ENCODE results near the gene TNIK. TPM values are rescaled to one million over a fixed set of nuclear protein-coding genes. Genes with fewer than 3 reads are reported as not detected.

TNIK gene
- total and polyA plus RNA-seq, 2 experiments from 2014 or later: 14.6 to 34.3 TPM

- Mint-ChIP-seq H3K27me3 (ENCODE audit: insufficient read depth, low read depth, poor library complexity) (no peaks in the 10 kb centered on the region), H3K9me3 (no peaks in the 10 kb centered on the region), H3K36me3 (ENCODE audit: low read depth) (no peaks in the 10 kb centered on the region), H3K4me3 (no peak overlapping the region), H3K27ac (no peak overlapping the region), H3K4me1 (peaks cover 3% of the 10 kb centered on the region; the same call in 2 of the 3 replicates)
- H3K4me2 ChIP-seq: no peak overlapping the region
- no peaks in the 10 kb centered on the region for H4K20me1 ChIP-seq (replicated peaks; ENCODE audit: insufficient read depth)
- no peaks in the 10 kb centered on the region for H3K36me3 ChIP-seq (ENCODE audit: insufficient read depth)
- H2AFZ ChIP-seq: no peak overlapping the region
- TF ChIP-seq CTCF (conservative IDR thresholded peaks at IDR 0.05; ENCODE audit: low read depth in 2 of 2) (no peak), CREB1 (CRISPR knock-in tag; IDR thresholded peaks at IDR 0.05; ENCODE audit: low read depth) (no peak), REST (IDR thresholded peaks at IDR 0.05; ENCODE audit: unreplicated experiment) (no peak), ZNF331 (CRISPR knock-in tag; IDR thresholded peaks at IDR 0.05; ENCODE audit: low read depth) (no peak), POLR2AphosphoS5 (IDR thresholded peaks at IDR 0.05; ENCODE audit: low read depth) (no peak), ZNF462 (CRISPR knock-in tag; IDR thresholded peaks at IDR 0.05) (no peak), ZNF114 (CRISPR knock-in tag; IDR thresholded peaks at IDR 0.05) (no peak), ETS1 (IDR thresholded peaks at IDR 0.05) (no peak), EZH2 (IDR thresholded peaks at IDR 0.05; ENCODE audit: low read depth, unreplicated experiment) (no peak), EZH2phosphoT487 (IDR thresholded peaks at IDR 0.05; ENCODE audit: unreplicated experiment) (no peak), JUNB (IDR thresholded peaks at IDR 0.05; ENCODE audit: unreplicated experiment) (no peak), STAT1 (IDR thresholded peaks at IDR 0.05; ENCODE audit: unreplicated experiment) (no peak), NANOG (IDR thresholded peaks at IDR 0.05; ENCODE audit: borderline replicate concordance) (no peak)
- H3K27me3 ChIP-seq (ENCODE audit: insufficient read depth): no peaks in the 10 kb centered on the region
- DNase-seq (ENCODE audit: low spot score) (no peak), ATAC-seq (no peak)
- H3K4me3 ChIP-seq: no peak overlapping the region
- peaks cover 4% of the 10 kb centered on the region; the same call in 1 of the 2 replicates for H3K9me2 ChIP-seq (ENCODE audit: insufficient read depth)
- H3F3A ChIP-seq (replicated peaks; ENCODE audit: low read depth): no peaks in the 10 kb centered on the region
- no peaks in the 10 kb centered on the region for H3K4me1 ChIP-seq (ENCODE audit: insufficient read depth)
- no peak overlapping the region for H3K27ac ChIP-seq (ENCODE audit: low read depth)
- no peaks in the 10 kb centered on the region for H3K79me2 ChIP-seq (replicated peaks; ENCODE audit: insufficient read depth)
Observed at GRCh38 chr3:171054921-171055320, 405.3 kb downstream of the TNIK start.
